Liver (tissue), 3 donors: ENCODE measurements around the gene TOR1A.

Source experiments
- JUND ChIP-seq, 2 donors: IDR thresholded peaks; 2 replicates each; pipeline ENCODE4 v1.6.1; 2016; ENCODE audit warnings: antibody characterized with exemption in 2 of 2
- TAF1 ChIP-seq: conservative IDR thresholded peaks from 2 replicates; pipeline ENCODE4 v1.6.1; 2016; ENCODE audit warnings: antibody characterized with exemption, mild to moderate bottlenecking
- TF ChIP-seq, protein P1 (sequence below): fragments of 150-350 bp; IDR thresholded peaks from 2 replicates; pipeline ENCODE4 v1.5.1; 2017; ENCODE audit warnings: improper control_type of control experiment, low read depth, low read length; ENCODE audit not compliant: missing input control
- donor health status: healthy.
- donor health status: healthy.

DNA sequence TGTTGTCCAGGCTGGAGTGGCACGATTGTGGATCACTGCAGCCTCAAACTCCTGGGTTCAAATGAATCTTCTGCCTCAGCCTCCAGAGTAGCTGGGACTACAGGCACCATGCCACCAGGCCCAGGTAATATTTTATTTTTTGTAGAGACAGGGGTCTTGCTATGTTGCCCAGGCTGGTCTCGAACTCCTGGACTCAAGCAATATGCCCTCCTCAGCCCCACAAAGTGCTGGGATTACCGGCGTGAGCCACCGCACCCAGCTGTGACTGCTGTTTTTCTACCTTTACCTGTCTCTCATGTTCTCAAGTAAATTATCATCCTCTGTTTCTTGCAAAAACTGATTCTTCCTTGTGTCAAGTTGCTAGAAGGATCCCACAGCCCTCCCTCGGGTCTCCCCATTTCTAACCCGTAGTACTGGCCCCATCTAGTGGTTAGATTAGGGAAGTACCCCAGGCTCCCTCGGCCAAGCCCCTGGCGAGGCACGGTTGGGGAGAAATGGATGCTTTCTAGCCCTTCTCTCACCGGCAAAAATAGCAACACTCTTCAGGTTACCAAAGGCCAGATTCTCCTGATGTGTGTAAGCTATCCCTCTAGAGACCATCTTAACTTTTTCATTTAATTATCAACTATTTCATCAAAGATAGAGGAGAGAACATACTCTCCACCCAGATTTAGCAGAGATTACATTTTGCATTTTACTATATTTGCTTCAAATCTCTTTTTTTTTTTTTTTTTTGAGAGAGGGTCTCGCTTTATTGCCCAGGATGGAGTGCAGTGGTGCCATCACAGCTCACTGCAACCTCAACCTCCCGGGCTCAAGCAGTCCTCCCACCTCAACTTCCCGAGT lies 40.2 kb downstream of the TOR1A start:
- TF ChIP-seq, protein P1, sequence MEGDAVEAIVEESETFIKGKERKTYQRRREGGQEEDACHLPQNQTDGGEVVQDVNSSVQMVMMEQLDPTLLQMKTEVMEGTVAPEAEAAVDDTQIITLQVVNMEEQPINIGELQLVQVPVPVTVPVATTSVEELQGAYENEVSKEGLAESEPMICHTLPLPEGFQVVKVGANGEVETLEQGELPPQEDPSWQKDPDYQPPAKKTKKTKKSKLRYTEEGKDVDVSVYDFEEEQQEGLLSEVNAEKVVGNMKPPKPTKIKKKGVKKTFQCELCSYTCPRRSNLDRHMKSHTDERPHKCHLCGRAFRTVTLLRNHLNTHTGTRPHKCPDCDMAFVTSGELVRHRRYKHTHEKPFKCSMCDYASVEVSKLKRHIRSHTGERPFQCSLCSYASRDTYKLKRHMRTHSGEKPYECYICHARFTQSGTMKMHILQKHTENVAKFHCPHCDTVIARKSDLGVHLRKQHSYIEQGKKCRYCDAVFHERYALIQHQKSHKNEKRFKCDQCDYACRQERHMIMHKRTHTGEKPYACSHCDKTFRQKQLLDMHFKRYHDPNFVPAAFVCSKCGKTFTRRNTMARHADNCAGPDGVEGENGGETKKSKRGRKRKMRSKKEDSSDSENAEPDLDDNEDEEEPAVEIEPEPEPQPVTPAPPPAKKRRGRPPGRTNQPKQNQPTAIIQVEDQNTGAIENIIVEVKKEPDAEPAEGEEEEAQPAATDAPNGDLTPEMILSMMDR = peak; percentile 94
- TF ChIP-seq JUND (IDR thresholded peaks at IDR 0.05) (no peak), TAF1 (no peak)
